ENCODE results near the gene STIM1. TPM values are rescaled to one million over a fixed set of nuclear protein-coding genes. Genes with fewer than 3 reads are reported as not detected.
"Not testable (repeated sequence)": the region's sequence is repeated elsewhere in the genome, so short reads cannot be mapped to it uniquely, and the experiment has no call there.

The STIM1 gene
- total and polyA plus RNA-seq, 10 of the 15 experiments (the other 5 are each of a cell fraction or from before 2014, with no cell fraction given), result 8.6 to 57.7 (median 29.3) TPM

- Histone ChIP-seq H3K9me3 (replicated peaks; ENCODE audit: control insufficient read depth, insufficient read depth, low read length) (no peaks in the 10 kb centered on the region; the same call in 2 of the 3 replicates), H3K4me2 (ENCODE audit: control insufficient read depth, insufficient read depth) (no peak overlapping the region), H2AFZ (ENCODE audit: control insufficient read depth, low read depth, low read length) (no peak overlapping the region), H3K27me3 (replicated peaks in 1 of 2; ENCODE audit: control insufficient read depth in 2 of 2, insufficient read depth in 2 of 2, low read length in 1 of 2) (no peaks in the 10 kb centered on the region), H3K4me1 (ENCODE audit: control insufficient read depth, insufficient read depth, low read length) (no peaks in the 10 kb centered on the region), H3K36me3 (ENCODE audit: control insufficient read depth in 2 of 2, insufficient read depth in 2 of 2, low read length in 1 of 2) (no peaks in the 10 kb centered on the region; a peak in 2 of 4 replicates), H3K27ac (ENCODE audit: control insufficient read depth, insufficient read depth) (no peak overlapping the region), H3K4me3 (no peak overlapping the region), H3K9ac (ENCODE audit: control insufficient read depth, insufficient read depth, low read length) (no peak overlapping the region), H3K79me2 (ENCODE audit: control insufficient read depth, insufficient read depth, low read length) (no peaks in the 10 kb centered on the region), H4K20me1 (ENCODE audit: control insufficient read depth, insufficient read depth) (no peaks in the 10 kb centered on the region)
- BruUV-seq (replicated peaks), result no TSS peak
- ChIA-PET CTCF (interaction anchor here (0.6 to 1.7 kb wide), 6 partner anchors 9 to 200 kb away, joined by 3 to 7 read pairs (median 5); no protein-coding TSS in a partner anchor), POLR2A (interaction anchor here (0.9 to 1.0 kb wide), 2 partner anchors 12 to 174 kb away, joined by 3 read pairs; no protein-coding TSS in a partner anchor), RAD21 (ENCODE audit: unreplicated experiment) (interaction anchor here (1.1 to 1.7 kb wide), 3 partner anchors 194 to 200 kb away, joined by 3 to 5 read pairs (median 3); partner anchors contain the start of gene STIM1), SMC1A (ENCODE audit: uncharacterized antibody, unreplicated experiment) (interaction anchor here (0.8 to 1.5 kb wide), 4 partner anchors 15 to 183 kb away, joined by 3 to 4 read pairs (median 3); no protein-coding TSS in a partner anchor)
- WGBS (ENCODE audit: insufficient coverage, insufficient replicate concordance, low lambda C conversion rate, missing lambda C conversion rate), result 29% methylated on average over 4 of the region's 4 CpGs
- peak; percentile 38; the same call in 2 of the 3 replicates for ATAC-seq
- DNase-seq (ENCODE audit: low read depth, low spot score), result no peak
- in situ Hi-C loops (cut with MboI), result no loop called here
- no peak for FAIRE-seq
- TF ChIP-seq JUNB (IDR thresholded peaks at IDR 0.05), result peak; percentile 51
- no peak for TF ChIP-seq RUNX3 (IDR thresholded peaks at IDR 0.05; ENCODE audit: low read length)
- peak; percentile 34; the same call in 1 of the 2 replicates for TF ChIP-seq CREB1 (IDR thresholded peaks at IDR 0.05; ENCODE audit: low read depth)
- intact Hi-C loops (cut with micrococcal nuclease; ENCODE audit: unreplicated experiment), result no loop called here
These were observed 193.5 kb downstream of the STIM1 start for GRCh38 chr11:4049006-4049405.

DNA sequence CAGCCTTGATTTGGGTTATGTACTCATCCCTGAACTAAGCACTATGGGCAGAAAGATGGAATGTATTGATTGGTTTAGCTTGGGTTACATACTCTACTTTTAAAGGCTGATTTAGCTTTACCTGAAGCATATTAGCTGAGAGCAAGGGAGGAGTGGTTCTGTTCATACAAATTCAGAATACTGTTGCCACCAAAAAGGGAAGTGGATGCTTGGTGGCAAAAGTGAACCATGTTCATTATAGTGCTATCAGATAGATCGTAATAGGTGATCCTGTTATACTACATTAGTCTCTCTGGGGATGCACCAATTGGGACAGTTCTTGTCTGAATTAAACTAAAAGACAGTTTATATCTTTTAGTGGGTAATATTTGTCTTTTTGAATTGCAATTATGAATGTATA is 194.7 kb downstream of the STIM1 start:
- ATAC-seq (no peak), DNase-seq (ENCODE audit: low read depth, low spot score) (no peak), FAIRE-seq (no peak)
- no peak overlapping the region for H3K4me2 ChIP-seq (ENCODE audit: control insufficient read depth, insufficient read depth)
- POLR2A ChIA-PET, result interaction anchor here (0.6 kb wide), 1 partner anchor 127 kb away, joined by 4 read pairs; no protein-coding TSS in a partner anchor
- CTCF ChIA-PET, result interaction anchor here (1.5 to 1.7 kb wide), 3 partner anchors 196 to 201 kb away, joined by 4 to 5 read pairs (median 5); no protein-coding TSS in a partner anchor
- in situ Hi-C loops (cut with MboI), result no loop called here
- RAD21 ChIA-PET (ENCODE audit: unreplicated experiment), result interaction anchor here (1.7 kb wide), 1 partner anchor 201 kb away, joined by 5 read pairs; no protein-coding TSS in a partner anchor
- H3K4me1 ChIP-seq (ENCODE audit: control insufficient read depth, insufficient read depth, low read length), result no peaks in the 10 kb centered on the region
- SMC1A ChIA-PET (ENCODE audit: uncharacterized antibody, unreplicated experiment), result interaction anchor here (0.8 to 1.5 kb wide), 5 partner anchors 11 to 201 kb away, joined by 3 to 5 read pairs (median 3); no protein-coding TSS in a partner anchor
- H3K27me3 ChIP-seq (replicated peaks in 1 of 2; ENCODE audit: control insufficient read depth in 2 of 2, insufficient read depth in 2 of 2, low read length in 1 of 2), result no peaks in the 10 kb centered on the region
- peak; percentile 70; the same call in 1 of the 2 replicates for TF ChIP-seq SPI1 (IDR thresholded peaks at IDR 0.05; ENCODE audit: borderline replicate concordance, insufficient read depth, low read depth, low read length)
- TF ChIP-seq, protein P1, sequence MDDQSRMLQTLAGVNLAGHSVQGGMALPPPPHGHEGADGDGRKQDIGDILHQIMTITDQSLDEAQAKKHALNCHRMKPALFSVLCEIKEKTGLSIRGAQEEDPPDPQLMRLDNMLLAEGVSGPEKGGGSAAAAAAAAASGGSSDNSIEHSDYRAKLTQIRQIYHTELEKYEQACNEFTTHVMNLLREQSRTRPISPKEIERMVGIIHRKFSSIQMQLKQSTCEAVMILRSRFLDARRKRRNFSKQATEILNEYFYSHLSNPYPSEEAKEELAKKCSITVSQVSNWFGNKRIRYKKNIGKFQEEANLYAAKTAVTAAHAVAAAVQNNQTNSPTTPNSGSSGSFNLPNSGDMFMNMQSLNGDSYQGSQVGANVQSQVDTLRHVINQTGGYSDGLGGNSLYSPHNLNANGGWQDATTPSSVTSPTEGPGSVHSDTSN (IDR thresholded peaks at IDR 0.05; ENCODE audit: insufficient replicate concordance, low read depth, low read length), result no peak
- 50% methylated on average over 1 of the region's 1 CpG for WGBS (ENCODE audit: insufficient coverage, insufficient replicate concordance, low lambda C conversion rate, missing lambda C conversion rate)
- H2AFZ ChIP-seq (ENCODE audit: control insufficient read depth, low read depth, low read length), result no peak overlapping the region
- intact Hi-C loops (cut with micrococcal nuclease; ENCODE audit: unreplicated experiment), result no loop called here
- no peak overlapping the region for H3K27ac ChIP-seq (ENCODE audit: control insufficient read depth, insufficient read depth)
- no TSS peak for BruUV-seq (replicated peaks)
- no peaks in the 10 kb centered on the region; a peak in 2 of 4 replicates for H3K36me3 ChIP-seq (ENCODE audit: control insufficient read depth in 2 of 2, insufficient read depth in 2 of 2, low read length in 1 of 2)
- no peaks in the 10 kb centered on the region for H3K79me2 ChIP-seq (ENCODE audit: control insufficient read depth, insufficient read depth, low read length)
- H3K4me3 ChIP-seq, result no peak overlapping the region
- H3K9ac ChIP-seq (ENCODE audit: control insufficient read depth, insufficient read depth, low read length), result no peak overlapping the region
- H4K20me1 ChIP-seq (ENCODE audit: control insufficient read depth, insufficient read depth), result no peaks in the 10 kb centered on the region
- no peaks in the 10 kb centered on the region; the same call in 2 of the 3 replicates for H3K9me3 ChIP-seq (replicated peaks; ENCODE audit: control insufficient read depth, insufficient read depth, low read length)

GRCh38 chr11:4053200-4053599 is 197.7 kb downstream of the STIM1 start:
- SMC1A ChIA-PET (ENCODE audit: uncharacterized antibody, unreplicated experiment); FAIRE-seq; intact Hi-C loops (cut with micrococcal nuclease; ENCODE audit: unreplicated experiment); H3K4me2 ChIP-seq (ENCODE audit: control insufficient read depth, insufficient read depth); H4K20me1 ChIP-seq (ENCODE audit: control insufficient read depth, insufficient read depth); H3K4me3 ChIP-seq; RAD21 ChIA-PET (ENCODE audit: unreplicated experiment); H2AFZ ChIP-seq (ENCODE audit: control insufficient read depth, low read depth, low read length); in situ Hi-C loops (cut with MboI); H3K4me1 ChIP-seq (ENCODE audit: control insufficient read depth, insufficient read depth, low read length); H3K27ac ChIP-seq (ENCODE audit: control insufficient read depth, insufficient read depth); H3K27me3 ChIP-seq (replicated peaks in 1 of 2; ENCODE audit: control insufficient read depth in 2 of 2, insufficient read depth in 2 of 2, low read length in 1 of 2); ATAC-seq; H3K9ac ChIP-seq (ENCODE audit: control insufficient read depth, insufficient read depth, low read length); H3K79me2 ChIP-seq (ENCODE audit: control insufficient read depth, insufficient read depth, low read length); POLR2A ChIA-PET; H3K9me3 ChIP-seq (replicated peaks; ENCODE audit: control insufficient read depth, insufficient read depth, low read length); BruUV-seq (replicated peaks); DNase-seq (ENCODE audit: low read depth, low spot score): not testable (repeated sequence)
- peaks cover 0 to 13% of the 10 kb centered on the region in 2 experiments; a peak in 3 of 4 replicates for H3K36me3 ChIP-seq (ENCODE audit: control insufficient read depth in 2 of 2, insufficient read depth in 2 of 2, low read length in 1 of 2)
- CTCF ChIA-PET, result interaction anchor here (8.4 kb wide), 1 partner anchor 201 kb away, joined by 145 read pairs; the partner anchor contains the start of gene STIM1
- 100% methylated on average over 3 of the region's 4 CpGs for WGBS (ENCODE audit: insufficient coverage, insufficient replicate concordance, low lambda C conversion rate, missing lambda C conversion rate)

All from GM12878 (cell line).